CD4-positive, alpha-beta T cell treated with Interleukin-17A for 4 hours (primary cell): ENCODE results near the gene COL16A1.
A peak's percentile ranks its signal among the peaks of the same experiment; 100 is the strongest.

Experiments
- DNase-seq: peaks from one replicate; pipeline ENCODE4 v3.0.0-alpha.2; 2020; ENCODE audit warnings: mixed read lengths

Gene COL16A1

DNA sequence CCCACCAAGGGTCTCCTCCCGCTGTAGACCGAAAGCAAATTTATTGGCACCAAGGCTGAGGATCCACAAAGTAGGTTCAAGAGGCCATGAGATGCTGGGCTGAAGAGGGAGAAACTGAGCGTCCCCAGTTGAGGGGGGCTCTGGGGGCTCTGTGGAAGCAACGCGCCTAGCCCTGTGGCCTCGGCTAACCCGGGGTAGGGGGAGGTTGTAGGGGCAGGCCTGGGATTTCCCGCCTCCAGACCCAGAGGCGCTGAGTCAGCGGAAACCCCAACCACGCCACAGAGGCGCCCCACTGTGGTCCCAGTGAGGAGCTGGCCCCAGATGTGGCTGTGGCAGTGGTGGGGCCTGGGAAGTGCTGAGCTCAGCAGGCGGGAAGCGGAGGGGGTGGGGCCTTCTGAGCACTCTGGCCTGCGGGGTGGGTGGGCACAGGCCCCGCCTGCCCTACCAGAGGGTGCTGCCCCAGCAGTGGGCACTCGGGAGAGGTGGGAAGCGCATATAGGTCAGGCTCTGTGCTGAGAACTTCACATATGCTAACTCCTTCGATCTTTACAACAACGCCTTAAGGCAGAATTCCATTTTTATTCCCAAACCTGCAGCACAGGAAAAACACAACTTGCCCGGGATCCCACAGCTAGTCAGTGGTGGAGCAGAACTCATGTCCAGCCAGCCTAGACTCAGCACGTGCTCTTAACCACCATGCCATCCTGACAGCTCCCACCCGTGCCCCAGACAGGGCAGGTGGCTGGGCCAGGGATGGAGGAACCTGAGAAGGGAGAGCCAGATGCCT is 1.5 kb upstream of the COL16A1 start:
- peak; percentile 65 for DNase-seq

DNA sequence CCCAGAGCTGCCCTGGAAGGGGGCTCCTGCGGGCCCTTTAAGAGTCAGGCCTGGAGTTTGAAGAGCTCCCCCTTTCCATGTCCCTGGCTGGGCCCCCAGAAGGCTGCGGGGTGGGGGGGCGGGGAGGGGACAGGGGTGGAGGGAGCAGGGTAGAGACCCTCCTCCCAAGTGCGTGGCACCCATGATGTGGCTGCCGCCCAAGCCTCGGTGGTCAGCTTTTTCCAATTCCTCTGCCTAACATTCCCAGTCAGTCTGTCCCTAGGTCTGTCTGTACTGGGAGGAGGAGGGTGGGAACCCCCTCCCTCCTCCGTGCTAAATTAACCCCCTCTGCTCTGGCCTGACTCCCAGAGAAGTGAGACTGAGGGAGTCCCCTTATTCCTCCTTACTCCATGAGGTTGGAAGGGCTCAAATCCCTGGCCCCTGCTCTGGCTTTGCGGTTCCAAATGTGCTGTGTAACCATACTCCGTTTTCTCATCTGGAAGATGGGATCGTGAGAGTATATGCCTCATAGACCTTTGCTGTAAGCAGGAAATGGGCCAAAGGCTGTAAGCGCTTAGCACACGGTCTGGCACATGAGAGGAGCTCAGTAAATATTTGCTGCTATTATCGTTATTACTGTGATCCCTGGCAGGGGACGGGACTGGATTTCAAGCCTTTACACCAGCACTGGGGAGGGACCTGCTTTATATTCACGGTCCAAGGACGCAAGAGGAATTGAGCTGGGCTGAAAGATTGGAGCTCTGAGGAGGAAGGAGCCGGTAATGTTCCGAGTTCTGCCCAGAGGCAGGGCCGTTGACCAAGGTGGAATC is 658 bp upstream of the COL16A1 start:
- no peak for DNase-seq

DNA sequence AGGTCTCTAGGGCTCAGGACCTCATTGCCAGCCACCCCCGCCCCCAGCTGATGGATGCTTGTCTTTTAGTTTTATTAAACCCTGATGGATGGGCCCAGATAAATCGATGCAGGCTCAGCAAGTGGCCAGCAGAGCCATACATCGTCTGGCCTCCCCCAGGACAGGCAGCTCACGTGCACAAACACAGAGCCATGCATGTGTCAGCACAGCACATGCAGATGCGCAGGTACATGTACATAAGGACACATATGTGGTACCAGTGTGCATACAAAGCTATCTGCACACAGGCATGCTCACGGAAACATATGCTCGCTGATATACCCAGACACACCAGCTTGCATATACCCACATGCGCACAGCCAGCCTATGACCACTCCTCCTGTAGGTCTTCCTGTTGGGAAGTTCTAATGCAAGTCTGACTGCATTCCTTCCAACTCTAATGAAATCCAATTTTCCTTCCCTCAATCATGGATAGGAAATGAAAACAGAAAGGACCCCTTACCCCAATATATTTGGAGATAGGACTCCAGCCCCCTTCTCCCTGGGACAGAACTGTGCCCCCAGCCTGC is 897 bp downstream of the COL16A1 start:
- DNase-seq: no peak

DNA sequence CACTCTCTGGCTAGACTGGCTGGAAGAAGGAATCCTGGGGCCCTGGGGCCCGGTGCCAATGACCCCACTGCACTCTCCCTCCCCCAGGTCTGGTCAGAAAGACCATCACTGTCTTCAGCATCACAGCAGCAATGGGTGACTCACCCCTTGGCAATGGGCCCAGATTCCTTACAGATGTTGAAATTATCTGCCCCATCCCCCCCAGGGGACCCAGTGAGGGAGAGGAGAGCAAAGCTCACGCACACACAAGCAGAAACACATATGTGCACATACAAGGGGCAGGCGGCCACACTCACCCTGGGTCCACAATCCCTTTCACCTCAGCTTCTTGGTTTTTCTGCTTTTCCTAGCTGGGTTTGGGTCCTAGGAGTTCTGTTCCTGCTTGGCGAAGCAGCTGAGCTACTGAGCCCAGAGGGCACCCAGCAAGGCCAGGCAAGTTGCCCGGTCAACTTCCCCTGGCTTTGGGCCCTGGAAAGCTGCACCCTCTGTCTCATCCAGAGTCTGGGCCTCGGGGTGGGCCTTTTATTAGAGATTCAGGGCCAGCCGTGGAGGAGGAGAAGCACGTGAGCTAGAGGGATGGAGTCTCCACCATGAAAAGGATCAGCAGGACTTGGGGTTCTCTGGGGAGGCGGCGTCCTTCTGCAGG is 2.6 kb downstream of the COL16A1 start:
- DNase-seq: peak; percentile 68

DNA sequence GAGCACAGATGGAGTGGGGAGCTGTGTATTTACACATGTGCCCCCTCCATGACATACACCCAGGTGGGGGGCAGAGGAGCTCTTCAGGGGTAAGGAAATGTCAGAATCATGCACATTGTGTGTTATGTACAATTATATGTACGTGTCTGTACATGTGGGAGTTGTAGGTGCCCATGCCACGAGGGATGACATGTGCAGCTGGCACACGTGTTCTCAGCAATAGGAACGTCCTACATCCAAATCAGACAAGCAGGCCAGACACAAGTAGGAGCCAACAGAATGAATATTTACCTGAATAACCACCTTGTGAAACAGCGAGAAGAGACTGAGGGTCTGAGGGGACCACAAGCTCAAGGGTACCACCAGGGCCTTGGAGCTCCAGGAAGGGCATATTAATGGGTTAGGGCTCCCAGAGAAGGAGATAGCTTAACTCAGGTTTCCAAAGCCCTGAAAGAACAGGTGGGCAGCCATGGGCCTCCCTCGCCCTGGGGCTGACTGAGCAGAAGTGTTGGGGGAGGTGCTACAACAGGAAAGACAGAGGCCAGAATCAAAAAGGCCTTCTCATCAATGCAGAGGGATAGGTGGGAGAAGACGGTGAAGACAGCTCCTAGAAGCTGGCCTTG is 3.2 kb downstream of the COL16A1 start:
- DNase-seq: no peak

DNA sequence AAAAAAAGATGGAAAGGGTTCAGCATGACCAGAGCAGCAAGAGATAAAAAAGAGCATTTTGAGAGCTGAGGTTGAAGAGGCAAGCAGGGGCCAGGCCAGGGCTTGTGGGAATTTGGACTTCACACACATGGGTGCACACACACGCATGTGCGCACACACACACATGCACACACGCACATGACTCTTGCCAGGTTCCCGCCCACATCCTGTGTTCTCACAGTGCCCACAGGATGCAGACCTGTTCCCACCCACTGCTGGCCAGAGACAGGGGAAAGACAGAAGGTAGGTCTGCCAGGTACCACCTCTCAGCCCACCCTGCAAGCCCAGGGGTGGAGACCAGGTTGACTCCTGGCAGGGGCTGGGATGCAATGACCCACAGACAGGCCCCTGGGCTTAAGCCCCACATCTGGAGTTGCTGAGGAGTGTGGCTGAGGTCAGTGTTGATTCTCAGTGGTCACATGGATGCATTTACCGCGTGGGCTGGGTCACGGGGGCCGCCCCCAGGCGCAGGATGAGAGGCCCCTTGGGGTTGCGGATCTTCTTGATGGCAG is 4.4 kb downstream of the COL16A1 start:
- DNase-seq: peak; percentile 48

DNA sequence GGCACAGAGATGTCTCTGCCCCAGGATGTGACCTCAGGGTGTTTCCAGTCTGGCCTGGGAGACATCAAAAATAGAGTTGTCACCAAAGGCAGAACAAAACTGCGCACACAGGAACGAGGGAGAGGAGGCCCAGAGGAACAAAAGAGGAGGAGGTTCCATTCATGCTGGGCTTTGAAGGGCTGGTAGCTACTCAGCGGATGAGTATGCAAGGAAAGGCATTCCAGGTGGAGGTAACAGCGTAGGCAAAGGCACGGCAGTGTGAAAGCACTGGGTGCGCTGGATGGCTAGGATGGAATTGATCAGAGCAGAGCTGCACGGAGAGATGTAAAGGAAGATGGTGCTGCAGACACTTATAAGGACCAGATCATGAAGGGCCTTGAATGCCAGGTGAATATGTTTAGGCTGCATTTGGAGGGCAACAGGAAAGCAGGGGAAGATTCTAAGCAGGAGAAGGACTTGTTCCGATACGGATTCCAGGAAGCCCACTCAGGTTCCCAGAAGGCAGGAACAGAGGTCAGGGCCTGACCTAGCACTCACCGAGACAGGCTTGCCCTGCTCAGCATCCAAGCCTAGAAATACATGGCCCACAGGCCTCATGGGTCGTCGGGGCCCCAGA is 6.3 kb downstream of the COL16A1 start:
- no peak for DNase-seq

DNA sequence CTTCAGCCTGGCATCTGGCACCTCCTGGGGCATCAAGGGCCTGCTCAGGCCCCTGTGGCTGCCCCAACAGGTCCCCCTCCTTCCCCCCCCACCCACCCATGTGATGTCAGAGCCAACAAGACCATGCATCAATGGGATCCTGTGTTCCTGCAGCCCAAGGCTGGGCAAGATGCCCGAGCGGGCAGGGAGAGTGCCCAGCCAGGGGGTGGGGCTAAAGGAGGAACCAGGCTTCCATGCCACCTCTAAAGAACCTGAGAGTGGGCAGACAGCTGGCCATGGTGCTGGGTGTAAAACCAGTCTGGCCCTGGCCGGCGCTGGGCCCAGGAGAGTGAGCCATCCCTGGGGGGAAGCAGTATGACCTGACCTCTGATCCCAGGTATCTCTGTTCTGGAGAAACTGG is 7.6 kb downstream of the COL16A1 start:
- no peak for DNase-seq

DNA sequence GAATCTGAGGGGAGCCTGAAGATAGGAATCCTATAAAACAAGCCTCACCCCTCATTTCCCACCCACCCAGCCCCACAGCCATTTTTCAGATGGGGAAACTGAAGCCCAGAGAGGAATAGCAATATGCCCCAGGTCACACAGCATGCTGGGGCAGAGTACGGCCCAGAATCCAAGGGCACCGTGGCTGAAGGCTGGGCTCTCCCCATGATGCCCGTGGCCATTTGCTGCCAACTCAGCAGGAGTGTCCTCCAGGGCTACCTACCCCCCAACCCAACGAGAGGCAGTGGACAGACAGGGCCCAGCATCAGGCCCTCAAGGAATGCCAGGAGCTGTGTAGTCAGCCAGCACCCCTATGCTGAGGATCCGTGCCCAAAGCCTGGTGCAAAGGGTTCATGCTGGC is 8.5 kb downstream of the COL16A1 start:
- no peak for DNase-seq

DNA sequence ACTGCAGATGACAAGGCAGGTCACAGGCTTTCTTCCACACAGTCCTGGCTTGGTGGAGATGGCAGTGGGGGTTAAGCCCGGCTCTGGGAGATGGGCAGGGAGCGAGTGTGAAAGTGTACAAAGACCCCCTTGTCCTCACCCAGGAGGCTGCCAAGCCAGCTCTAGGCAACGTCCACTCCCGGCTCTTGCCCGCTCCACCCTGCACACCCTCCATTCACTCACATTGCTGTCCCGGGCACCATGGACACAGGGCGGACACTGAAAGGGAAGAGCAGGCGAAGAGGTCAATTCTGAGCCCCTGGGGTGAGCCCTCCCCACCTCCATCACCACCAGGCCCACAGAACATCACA is 8.9 kb downstream of the COL16A1 start:
- DNase-seq: no peak

DNA sequence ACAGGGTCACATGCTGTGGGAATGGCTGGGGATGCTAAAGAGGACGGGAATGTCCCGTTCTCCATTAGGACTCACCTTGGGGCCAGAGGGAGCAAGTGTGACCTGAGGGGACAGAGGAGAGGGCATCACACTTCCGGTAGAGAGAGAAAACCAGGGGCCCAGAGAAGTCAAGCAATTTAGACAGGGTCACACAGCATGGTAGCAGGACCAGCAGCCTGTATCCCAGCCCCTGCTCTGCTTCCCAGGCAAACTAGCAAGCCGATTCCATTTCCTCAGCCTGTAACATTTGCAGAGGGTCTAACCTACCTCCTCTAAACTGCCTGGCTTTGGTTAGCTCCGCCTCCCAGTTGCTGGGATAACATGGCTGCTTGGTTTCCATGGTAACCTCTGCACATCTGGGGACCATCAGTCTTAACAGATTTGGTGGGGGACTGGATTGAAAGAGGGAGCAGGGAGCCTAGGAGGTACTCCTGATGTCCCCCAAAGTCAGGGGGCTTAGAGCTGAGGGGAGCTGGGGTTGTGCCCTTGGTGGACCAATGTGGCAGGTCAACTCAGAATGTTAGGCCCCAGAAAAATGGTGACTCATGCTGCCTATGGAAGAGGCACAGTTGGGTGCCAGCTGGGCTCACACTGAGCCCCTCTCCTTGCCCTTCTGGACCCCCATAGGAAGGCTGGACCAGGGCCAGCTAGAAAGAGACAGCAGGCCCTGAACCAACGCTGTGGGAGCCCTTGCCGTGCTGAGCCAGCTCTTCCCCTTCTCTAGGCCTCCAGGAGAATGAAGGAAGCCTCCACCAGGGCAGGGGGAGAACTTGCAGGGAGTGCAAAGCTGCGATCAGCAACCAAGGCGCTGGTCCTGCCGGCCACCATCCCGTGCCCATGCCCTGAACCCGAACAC is 9.5 kb downstream of the COL16A1 start:
- DNase-seq: no peak

DNA sequence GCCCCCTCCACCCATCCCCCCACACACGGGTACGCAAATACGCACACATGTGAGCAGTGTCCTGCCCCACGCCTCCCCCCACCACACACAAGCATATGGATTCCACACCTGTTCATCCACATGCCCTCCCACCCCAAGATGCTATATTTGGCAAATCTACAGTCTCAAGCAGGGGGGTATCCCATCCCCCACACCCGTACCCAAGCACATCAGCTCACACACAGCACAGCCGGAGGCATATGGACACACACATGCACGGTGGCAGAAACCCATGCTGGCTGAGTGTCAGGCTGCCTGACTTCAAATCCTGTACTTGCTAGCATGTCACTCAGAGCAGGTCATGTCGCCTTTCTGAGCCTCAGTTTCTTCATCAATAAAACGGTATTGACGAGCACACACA is 10.6 kb downstream of the COL16A1 start:
- no peak for DNase-seq

DNA sequence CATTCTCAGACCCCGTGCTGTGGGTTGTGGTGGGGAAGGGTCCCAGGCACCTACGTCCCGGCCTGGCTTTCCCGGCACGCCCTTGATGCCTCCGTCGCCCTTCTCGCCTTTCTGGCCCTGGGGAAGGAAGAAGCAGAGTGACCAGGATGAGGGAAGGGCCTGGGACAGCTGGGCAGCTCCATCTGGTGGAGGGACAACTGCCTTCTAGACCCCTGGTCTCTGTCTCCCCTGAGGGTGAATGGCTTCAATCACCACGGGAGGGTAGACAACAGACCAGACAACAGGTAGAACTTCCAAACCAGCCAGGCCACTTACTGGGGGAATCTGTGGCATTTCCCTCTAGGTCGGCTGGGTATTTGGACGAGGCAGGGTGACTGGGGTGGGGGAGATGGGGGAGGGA is 11.9 kb downstream of the COL16A1 start:
- no peak for DNase-seq

DNA sequence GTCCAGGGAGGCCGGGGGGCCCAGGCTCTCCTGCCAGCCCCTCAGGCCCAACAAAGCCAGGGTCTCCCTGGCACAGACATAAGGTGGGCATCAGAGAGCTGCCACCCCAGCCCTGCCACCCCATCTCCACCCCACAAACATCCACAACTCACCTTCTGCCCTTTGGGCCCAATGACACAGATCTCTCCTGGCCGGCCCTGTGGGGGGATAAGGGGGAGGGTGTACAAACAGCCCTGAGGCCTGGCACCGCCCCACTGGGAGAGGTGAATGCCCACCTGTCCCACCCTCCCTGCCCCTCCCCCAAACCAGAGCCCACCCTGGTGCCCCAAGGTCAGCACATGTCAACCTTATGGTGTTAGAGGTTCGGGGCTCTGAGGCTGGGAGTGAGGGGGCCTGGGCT is 12.4 kb downstream of the COL16A1 start:
- no peak for DNase-seq

DNA sequence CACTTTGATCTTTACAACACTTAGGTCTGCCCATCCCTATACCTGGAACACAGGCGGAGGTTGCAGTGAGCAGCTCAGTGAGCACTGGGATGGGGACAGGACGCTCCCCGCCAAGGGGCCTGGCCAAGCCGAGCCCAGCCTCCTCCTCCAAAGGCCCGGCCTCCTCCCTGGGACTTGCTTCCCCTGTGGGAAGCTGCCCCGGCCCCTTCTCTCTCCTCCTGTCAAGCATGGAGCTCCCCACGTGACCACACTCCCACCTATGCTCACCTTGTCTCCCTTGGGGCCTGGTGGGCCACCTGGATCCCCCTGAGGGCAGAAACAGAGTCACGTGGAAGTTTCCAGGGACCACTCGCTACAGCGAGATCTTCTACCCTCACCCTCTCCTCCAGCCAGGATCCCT is 12.9 kb downstream of the COL16A1 start:
- DNase-seq: no peak

DNA sequence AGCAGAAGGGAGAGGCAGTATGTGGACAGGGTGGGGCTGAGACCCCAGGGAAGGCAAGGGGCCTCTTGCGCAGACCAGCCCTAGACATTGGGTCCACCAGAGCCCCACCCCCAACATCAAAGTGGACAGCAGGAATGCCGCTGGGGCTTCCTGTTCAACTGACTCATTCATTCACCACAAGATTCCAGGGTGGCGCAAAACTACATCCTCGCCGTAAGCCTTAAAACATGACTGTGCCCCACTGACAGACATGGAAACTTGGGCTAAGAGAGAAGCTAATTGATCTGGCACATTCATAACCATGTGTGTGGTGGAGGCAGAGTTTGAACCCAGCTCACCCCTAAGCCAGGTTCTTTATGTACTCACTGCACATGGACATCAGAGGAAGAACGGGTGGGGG is 14.0 kb downstream of the COL16A1 start:
- no peak for DNase-seq

DNA sequence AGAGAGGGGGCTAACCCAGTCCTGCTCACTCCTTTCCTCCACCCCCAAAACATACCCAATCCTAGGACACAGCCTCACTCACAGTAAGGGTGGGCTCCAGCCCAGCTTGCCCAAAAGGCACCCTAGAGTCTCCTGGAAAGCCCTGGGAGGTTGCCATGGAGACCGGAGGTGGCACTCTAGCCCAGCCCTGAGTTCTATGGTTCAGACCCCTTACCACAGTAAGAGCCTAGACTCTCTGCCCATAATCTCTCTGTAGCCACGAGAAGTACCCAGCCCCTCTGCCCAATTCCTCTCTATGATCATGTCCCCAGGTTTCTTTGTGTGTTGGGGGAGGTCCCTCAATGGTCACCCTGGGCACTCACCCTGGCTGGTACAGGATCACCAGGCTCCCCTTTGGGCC is 14.4 kb downstream of the COL16A1 start:
- DNase-seq: no peak

DNA sequence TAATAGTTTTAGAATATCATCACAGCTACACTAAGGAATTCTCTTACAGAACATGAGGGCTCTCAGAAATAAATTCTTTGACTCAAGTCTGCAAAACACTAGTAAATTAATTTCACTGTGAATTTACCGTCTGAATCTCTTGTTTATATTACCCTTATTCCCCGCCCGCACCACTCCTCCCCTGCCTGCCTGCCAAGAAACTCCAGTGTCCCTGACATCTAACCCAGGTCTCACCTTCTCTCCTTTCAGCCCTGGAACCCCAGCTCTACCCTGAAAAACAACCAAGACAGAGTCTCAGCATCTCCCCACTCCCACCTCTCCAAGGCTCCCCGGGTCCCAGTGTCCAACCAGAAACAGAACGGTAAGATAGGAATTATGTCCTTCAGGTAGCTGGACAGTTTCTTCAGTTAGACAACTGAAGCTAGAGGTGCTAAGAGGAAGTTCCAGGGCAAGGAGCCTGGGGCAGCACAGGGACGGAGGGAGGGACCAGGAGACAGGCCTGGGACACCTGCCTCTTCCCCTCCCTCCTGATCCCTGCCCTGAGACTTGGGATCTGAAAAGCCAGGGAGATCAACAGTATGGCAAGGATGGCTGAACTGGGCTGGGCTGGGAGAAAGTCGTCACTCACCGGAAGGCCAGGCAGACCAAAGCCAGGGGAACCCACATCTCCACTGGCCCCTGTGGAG is 15.4 kb downstream of the COL16A1 start:
- DNase-seq: no peak

DNA sequence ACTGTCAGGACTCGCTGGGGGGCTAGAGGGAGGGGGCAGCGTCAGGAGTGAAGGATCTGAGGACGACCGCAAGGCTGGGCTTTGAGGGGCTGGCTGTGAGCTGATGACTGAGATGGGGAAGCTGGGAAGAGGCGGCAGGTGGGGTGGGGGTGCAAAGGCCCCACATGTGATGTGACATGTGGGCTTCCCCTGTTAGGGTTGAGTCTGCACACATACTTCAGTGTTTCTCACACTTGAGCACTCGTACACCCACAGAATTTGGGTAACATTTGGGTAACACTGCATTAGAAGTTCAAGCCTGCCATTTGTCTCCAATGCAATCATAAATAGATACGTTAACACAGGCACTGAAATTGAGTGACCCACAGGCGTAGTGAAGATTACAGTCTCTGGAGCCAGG is 16.2 kb downstream of the COL16A1 start:
- no peak for DNase-seq

DNA sequence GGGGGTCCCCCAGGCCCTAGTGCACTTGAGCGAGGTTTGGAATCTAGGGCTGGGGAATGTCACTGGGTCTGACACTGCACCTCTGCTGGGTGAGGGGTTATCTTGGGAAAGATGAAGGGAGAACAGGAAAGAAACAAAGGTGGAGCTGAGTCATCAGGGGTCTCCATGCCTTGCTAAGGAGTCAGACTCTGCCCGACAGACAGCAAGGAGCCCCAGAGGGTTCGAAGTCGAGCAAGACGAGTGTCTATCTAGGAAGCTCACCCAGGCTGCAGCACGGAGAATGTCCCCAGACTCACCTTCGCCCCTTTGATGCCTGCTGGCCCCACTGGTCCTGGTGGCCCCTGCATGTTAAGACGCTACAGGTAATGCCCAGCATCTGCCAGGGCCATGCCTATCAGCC is 18.0 kb downstream of the COL16A1 start:
- no peak for DNase-seq

DNA sequence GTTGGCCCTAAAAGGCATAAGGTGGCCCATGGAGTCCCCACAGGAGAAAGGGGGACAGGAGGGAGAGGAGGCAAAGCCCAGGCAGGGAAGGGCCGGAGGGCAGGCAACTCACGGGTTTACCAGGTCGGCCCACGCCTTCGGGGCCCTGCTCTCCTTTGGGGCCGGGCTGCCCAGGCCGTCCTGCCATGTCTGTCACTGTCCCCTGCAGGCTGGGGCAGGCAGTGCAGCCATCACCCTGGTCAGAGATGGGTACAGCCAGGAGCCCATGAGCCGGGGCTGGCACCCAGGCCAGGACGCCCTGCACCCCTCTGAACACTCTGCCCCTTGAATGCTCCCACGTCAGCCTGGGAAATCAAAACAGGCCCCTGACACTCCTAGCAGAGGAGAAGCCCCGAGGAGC is 19.8 kb downstream of the COL16A1 start:
- DNase-seq: no peak
